Measurements from ENCODE around the gene LARGE1.

- no peak for TF ChIP-seq CTCF (IDR thresholded peaks at IDR 0.05)
- TF ChIP-seq SIN3A (IDR thresholded peaks at IDR 0.05; ENCODE audit: borderline replicate concordance, insufficient read depth, low read depth, low read length): no peak
- TF ChIP-seq REST (IDR thresholded peaks at IDR 0.05; ENCODE audit: insufficient read depth in 1 of 2, low read depth in 2 of 2, low read length in 1 of 2): no peak
Observed at GRCh38 chr22:33380789-33381530, 539.3 kb downstream of the LARGE1 start.

Data from Panc1 (cell line).